ENCODE data around the gene WDR75. TPM values are rescaled to one million over a fixed set of nuclear protein-coding genes. Genes with fewer than 3 reads are reported as not detected.

Gene WDR75
- total RNA-seq, 4 donors from 2014 or later: 14.0 to 21.4 (median 16.7) TPM

- in situ Hi-C loops (cut with MboI; ENCODE audit: low sequenced_read_pairs in 4 of 4): no loop called here
- TF ChIP-seq, protein P1, sequence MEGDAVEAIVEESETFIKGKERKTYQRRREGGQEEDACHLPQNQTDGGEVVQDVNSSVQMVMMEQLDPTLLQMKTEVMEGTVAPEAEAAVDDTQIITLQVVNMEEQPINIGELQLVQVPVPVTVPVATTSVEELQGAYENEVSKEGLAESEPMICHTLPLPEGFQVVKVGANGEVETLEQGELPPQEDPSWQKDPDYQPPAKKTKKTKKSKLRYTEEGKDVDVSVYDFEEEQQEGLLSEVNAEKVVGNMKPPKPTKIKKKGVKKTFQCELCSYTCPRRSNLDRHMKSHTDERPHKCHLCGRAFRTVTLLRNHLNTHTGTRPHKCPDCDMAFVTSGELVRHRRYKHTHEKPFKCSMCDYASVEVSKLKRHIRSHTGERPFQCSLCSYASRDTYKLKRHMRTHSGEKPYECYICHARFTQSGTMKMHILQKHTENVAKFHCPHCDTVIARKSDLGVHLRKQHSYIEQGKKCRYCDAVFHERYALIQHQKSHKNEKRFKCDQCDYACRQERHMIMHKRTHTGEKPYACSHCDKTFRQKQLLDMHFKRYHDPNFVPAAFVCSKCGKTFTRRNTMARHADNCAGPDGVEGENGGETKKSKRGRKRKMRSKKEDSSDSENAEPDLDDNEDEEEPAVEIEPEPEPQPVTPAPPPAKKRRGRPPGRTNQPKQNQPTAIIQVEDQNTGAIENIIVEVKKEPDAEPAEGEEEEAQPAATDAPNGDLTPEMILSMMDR (IDR thresholded peaks at IDR 0.05 in 4 of 5, conservative IDR thresholded peaks at IDR 0.05 in 1 of 5): no peak
- TF ChIP-seq POLR2A (IDR thresholded peaks at IDR 0.05): no peak
- H3K4me3 ChIP-seq: no peak overlapping the region
- no peak for ATAC-seq
- H3K27ac ChIP-seq: peak overlapping the region in 1 of 4 donors; percentile 3
- H3K9me3 ChIP-seq: no peaks in the 10 kb centered on the region
- DNase-seq: no peak
- peaks cover 5 to 17% of the 10 kb centered on the region in 2 donors for H3K4me1 ChIP-seq
- peaks cover 0 to 85% of the 10 kb centered on the region in 2 donors for H3K36me3 ChIP-seq
- no peaks in the 10 kb centered on the region for H3K27me3 ChIP-seq
- intact Hi-C loops (cut with DNase I; ENCODE audit: low total_unique reads): loop anchor here (5.0 kb wide), 2 partner anchors 102 to 117 kb away; partner anchors contain the start of gene SLC40A1
Observed at GRCh38 chr2:189465076-189465475, 23.8 kb downstream of the WDR75 start.

DNA sequence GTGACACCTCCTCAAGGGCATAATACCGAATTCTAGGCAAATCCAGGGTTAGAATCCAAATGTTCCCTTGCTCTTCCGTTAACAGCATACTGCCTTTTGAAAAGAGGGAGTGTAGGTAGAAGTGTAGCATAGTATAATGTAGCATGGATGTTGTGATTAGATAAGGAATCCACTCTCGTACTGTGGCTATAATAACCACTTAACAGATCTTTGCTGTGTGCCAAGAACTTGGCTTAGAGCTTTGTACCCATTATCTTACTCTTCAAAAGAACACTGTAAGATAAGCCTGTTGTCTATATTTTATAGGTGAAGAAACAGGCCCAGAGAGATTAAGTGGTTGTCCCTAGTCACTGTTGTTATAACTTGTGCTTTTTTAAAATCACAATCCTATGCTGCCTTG lies 24.2 kb downstream of the WDR75 start:
- Histone ChIP-seq H3K27ac (peak overlapping the region in 1 of 4 donors; percentile 3), H3K9me3 (no peaks in the 10 kb centered on the region), H3K4me3 (no peak overlapping the region), H3K4me1 (peaks cover 5 to 17% of the 10 kb centered on the region in 2 donors), H3K36me3 (peaks cover 0 to 85% of the 10 kb centered on the region in 2 donors), H3K27me3 (no peaks in the 10 kb centered on the region)
- intact Hi-C loops (cut with DNase I; ENCODE audit: low total_unique reads) (loop anchor here (5.0 kb wide), 2 partner anchors 102 to 117 kb away; partner anchors contain the start of gene SLC40A1), in situ Hi-C loops (cut with MboI; ENCODE audit: low sequenced_read_pairs in 4 of 4) (no loop called here)
- no peak for DNase-seq
- no peak for ATAC-seq
- TF ChIP-seq POLR2A (IDR thresholded peaks at IDR 0.05): no peak
- TF ChIP-seq, protein P1 (IDR thresholded peaks at IDR 0.05 in 4 of 5, conservative IDR thresholded peaks at IDR 0.05 in 1 of 5): no peak

DNA sequence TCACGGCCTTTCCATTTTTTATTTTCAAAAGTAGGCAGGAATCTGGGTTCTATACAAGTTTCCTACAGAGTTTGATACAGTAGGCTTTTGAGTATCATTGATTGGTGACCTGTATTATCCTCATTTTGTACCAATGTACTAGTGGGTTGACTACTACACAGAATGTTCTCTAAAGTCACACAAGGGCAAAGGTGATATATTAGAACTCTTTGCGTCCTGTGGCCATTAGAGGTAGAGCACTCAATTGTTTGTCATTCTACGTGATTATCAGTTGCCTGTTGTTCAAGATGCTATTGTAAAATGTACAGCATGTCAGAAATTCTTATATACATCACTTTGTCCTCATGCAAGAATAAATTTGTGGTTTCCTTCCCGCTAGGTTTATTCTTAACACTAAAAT lies 24.8 kb downstream of the WDR75 start:
- in situ Hi-C loops (cut with MboI; ENCODE audit: low sequenced_read_pairs in 4 of 4): no loop called here

GRCh38 chr2:189466656-189467055 lies 25.4 kb downstream of the WDR75 start:
- DNase-seq (no peak), ATAC-seq (peak; percentile 69 to 77)
- in situ Hi-C loops (cut with MboI; ENCODE audit: low sequenced_read_pairs in 4 of 4): no loop called here
- Histone ChIP-seq H3K36me3 (peaks cover 0 to 84% of the 10 kb centered on the region in 2 donors), H3K4me1 (peaks cover 5 to 17% of the 10 kb centered on the region in 2 donors), H3K9me3 (no peaks in the 10 kb centered on the region), H3K27me3 (no peaks in the 10 kb centered on the region), H3K27ac (no peak overlapping the region), H3K4me3 (no peak overlapping the region)
- no peak for TF ChIP-seq POLR2A (IDR thresholded peaks at IDR 0.05)
- TF ChIP-seq, protein P1 (IDR thresholded peaks at IDR 0.05 in 4 of 5, conservative IDR thresholded peaks at IDR 0.05 in 1 of 5): peak in 4 of 5 experiments; percentile 50 to 70 (median 63)
- intact Hi-C loops (cut with DNase I; ENCODE audit: low total_unique reads): loop anchor here (2.0 to 5.0 kb wide), 3 partner anchors 101 to 168 kb away; partner anchors contain the start of gene SLC40A1

More for the DNA sequence above, 24.8 kb downstream of the WDR75 start:
- TF ChIP-seq, protein P1 (IDR thresholded peaks at IDR 0.05 in 4 of 5, conservative IDR thresholded peaks at IDR 0.05 in 1 of 5): no peak
- no peak for TF ChIP-seq POLR2A (IDR thresholded peaks at IDR 0.05)
- Histone ChIP-seq H3K36me3 (peaks cover 0 to 84% of the 10 kb centered on the region in 2 donors), H3K4me1 (peaks cover 5 to 17% of the 10 kb centered on the region in 2 donors), H3K27me3 (no peaks in the 10 kb centered on the region), H3K27ac (peak overlapping the region in 1 of 4 donors; percentile 3), H3K9me3 (no peaks in the 10 kb centered on the region), H3K4me3 (no peak overlapping the region)
- ATAC-seq (no peak), DNase-seq (no peak)
- intact Hi-C loops (cut with DNase I; ENCODE audit: low total_unique reads): loop anchor here (2.0 to 5.0 kb wide), 3 partner anchors 101 to 169 kb away; partner anchors contain the start of gene SLC40A1
